HG02981 (cell line): ENCODE data around the gene CTIF.

Source experiments
- ATAC-seq: cut with Tn5 transposase; IDR thresholded peaks from one replicate; pipeline ENCODE4 v1.9.1; 2021; ENCODE audit warnings: mild to moderate bottlenecking, moderate library complexity; ENCODE audit not compliant: unreplicated experiment

Gene CTIF

DNA sequence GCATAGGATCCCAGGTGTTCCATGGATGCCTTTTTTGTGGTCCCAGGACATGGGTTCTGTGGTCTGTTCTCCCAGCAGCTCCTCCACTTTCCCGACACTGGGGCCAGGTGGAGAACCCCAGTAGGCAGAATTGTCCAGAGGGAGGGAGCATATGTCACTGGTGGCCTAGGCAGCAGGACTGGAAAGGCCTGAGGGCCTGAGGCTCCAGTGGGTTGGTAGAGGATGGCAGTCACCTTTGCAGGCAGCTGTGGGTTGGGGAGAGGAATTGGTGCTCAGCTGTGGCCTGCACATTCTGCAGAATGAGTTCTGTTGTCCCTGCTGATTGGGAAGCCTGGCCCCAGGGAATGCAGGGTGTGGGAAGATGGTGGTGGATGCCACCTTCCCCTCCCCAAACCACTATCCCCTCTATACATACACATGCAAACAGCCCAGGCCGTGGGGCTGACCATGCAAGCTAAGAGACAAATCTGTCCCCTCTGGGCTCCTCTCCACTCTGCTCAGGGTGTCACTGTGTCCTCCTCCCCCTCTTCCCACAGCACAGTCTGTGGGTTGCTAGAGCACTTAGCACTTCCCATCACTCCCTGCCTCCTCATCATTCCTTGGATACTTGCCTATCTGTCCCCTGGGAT lies 11.4 kb downstream of the CTIF start:
- ATAC-seq, result no peak

DNA sequence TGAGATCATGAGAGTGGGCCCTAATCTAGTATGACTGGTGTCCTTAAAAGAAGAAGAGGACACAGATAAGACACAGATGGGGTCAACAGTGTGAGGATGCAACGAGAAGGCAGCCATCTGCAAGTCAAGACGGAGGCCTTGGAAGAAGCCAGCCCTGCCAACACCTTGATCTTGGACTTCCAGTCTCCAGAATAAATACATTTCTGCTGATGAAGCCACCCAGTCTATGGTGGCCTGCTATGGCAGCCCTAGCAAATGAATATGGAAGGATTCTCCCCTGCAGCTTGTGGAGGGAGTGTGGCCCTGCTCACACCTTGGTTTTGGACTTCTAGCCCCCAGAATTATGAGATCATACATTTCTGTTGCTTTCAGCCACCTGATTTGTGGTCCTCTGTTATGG lies 12.3 kb downstream of the CTIF start:
- ATAC-seq, result no peak

- ATAC-seq, result no peak
Observed at GRCh38 chr18:48552130-48552529, 13.3 kb downstream of the CTIF start.

DNA sequence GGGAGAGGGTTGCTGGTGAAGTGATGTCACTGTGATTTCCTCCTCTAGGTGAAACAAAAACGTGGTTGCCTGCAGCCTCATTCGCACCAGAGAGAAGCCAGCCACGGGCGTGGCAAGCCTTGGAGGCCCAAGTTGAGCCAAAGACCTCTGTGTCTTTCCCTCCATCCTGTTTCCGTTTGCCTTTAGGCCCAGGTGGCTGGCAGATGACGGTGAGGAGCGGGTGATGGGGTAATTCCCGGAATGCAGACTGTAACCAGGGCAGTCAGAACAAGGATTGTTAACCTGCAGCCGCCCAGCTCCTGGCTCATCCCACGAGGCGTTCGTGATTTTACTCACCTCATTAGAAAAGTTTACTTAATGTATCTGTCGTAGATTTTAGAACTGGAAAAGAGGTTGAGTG lies 14.4 kb downstream of the CTIF start:
- ATAC-seq, result no peak

- ATAC-seq, result no peak
Observed at GRCh38 chr18:48554610-48555400, 16.0 kb downstream of the CTIF start.

DNA sequence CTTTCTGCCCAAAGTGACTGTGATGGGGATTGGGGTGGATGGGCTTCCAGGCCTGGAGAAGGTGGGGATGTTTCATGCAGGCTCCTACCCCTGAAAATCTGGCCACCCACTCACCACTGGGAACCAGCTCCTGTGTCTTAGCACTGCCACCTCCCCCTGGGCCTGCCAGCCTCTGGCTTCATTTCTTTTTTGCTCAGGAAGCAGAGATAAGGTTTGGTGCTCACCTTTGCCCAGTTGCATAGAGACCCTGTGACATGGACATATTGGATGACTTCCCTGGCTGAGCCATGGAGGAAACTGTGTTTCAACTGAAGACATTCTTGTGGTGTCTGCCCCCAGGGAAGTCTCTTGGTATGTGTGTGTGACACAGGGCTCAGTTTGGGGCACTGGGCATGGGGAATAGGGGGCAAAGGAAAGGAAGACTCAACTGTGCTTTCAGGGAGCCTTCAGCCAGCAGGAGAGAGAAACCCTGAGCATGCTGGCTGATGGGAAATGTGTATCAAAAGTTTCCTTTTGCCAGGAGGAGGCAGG lies 16.7 kb downstream of the CTIF start:
- ATAC-seq, result no peak

GRCh38 chr18:48557640-48558174 lies 18.9 kb downstream of the CTIF start:
- ATAC-seq, result no peak

- no peak for ATAC-seq
Observed at GRCh38 chr18:48558248-48558647, 19.4 kb downstream of the CTIF start.

- ATAC-seq, result no peak
Observed at GRCh38 chr18:48560491-48560890, 21.7 kb downstream of the CTIF start.

DNA sequence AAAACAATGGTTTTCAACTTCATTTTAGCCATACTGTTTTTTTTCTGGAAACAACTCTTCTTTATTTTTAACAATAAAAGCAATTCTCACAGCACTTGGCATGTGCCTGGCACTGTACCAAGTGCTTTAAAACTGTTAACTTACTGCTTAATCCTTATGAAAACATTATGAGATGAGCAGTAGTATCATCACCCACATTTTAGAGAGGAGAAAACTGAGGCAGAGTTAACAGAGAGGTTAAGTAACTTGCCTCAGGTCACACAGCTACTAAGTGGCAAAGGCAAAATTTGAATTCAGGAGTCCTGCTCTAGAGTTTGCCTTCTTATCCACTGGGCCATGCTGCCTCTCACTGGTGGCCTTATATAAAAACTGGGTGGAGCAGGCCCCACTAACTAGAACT lies 23.2 kb downstream of the CTIF start:
- no peak for ATAC-seq

DNA sequence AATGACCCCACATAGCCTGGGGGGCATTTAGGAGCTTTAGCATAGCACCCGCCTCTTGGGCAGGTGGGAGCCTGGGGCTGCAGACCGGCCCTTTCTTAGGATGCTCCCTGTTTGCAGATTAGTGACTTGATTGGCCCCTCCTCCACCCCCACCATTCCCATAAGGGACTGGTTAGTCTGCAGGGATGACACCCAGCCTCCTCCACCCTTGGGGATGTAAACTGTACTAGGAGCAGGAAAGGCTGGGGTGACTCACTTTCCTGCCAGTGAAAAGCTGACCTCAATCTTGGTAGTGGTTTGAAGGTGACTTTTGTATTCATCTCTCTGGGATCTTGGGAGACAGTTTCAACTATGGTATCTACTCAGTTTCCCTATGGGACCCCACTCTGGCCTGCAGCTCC lies 24.2 kb downstream of the CTIF start:
- no peak for ATAC-seq

DNA sequence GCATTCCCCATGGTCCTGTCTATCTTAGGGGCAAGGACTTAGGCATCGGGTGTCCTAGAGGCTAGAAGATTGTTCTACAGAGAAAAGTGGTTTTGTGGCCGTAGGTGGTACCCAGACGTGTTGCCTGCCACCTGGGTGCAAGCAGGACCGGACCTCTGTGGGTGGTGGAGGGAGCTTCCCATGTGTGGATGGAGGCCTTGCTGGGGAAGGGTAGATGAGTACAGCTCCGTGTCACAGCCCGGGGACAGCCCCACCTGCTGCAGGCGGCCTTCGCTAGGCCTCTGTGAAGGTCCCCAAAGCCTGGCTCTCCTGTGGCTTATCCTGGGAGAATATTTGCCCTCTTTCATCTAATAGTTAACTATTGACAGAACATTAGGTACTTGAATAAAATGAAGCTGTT lies 25.3 kb downstream of the CTIF start:
- ATAC-seq, result no peak

DNA sequence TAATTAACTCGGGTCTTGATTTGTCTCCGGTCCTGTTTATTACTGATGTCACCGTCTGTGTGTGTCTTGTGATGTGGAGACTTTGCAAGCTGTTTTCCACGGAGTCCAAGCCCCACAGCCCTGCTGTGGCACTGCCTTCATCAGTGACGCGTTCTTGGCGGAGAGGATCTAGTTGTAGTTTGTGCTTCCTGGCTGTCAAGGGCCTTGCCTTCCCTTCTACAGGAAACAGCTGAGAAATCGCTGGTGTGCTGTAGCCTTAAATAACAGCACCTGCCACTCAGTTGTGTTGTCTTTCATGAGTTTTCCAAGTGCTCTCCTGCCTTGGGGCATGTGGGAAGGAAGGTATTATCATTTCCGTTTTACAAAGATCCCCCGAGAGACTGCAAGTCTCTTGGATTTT lies 26.3 kb downstream of the CTIF start:
- no peak for ATAC-seq

DNA sequence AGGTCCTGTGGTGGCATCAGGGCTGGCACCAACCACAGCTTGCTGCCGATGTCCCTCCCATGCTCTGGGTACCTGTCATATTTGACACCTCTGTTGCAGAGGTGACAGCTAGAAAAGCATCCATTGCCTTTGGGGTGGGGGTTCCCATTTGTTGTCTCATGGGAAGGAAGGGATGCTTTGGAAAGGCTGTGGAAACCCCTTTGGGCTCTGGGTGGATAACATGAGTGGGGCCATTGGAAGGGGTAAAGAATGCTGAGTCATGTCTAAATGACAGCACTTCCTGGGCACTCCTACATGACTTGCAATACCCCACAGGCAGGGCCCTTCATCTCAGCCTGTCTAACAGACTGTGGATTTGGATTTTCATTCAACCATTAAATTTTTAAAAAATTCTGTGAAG lies 27.8 kb downstream of the CTIF start:
- ATAC-seq, result no peak

DNA sequence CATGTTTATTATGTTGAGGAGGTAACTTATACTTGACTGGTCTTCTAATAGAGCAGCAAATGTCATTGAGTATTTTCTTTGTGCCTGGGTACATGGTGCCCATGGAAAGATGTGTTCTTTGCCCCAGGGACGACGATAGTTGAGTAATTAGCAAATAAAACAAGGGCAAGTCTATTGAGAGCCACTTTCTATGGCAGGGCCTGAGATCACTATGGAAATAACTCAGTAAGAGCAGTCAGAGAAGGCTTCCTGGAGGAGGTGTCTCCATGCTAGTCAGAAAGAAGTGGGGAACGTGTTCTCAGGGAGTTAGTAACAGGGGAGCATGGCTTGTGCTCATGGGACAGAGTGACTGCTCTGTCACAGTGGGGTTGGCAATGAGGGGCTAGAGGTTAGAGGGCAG lies 28.6 kb downstream of the CTIF start:
- no peak for ATAC-seq

DNA sequence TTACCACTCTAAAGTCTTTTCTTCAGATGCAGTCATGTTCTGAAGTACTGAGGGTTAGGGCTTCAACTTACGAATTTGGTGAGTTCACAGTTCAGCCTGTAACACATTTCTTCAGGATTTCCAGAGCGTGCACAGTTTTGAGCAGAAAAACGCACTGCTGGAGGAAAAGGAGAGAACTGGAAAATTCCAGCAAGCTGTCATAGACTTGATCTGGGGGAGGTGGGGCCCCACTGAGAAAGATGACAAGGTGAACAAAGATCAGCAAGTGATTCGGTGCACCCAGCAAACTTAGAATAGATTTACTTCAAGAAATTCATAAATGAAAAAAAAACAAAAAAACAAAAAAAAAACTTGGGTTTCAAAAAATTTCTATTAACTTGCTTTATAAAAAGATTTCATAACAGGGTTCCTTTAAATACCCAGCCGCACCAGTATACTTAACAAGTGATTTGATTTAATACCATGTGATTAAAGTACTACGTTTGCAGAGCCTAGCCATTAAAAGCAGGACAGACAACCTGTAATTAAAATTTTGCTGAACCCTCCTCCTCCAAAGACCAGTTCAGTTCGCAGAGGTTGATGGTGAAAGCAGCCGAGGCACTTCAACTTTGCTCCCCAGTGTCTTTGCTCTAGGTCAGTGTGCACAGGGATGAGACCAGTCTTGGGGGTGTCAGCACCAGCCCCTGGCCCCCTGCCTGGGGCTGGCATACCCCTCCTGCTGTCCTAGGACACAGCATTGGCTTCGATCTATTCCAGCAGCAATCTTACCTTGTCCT lies 30.5 kb downstream of the CTIF start:
- no peak for ATAC-seq

DNA sequence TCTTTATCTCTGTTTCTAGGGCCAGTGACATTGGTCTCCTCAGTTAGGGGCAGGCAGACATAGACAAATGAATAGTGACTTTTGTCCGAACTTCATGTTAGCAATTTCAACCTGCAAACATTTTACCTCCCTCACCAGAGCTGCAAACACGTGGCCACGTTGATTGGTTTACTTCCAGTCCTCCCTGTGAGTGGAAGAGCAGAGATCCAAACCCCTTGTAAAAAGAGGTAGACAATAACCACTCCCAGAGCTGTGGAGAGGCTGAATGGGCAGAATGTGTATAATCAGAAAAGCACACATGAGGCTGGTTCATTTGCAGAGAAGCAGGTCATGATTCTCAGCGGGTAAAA lies 31.1 kb downstream of the CTIF start:
- ATAC-seq, result no peak

DNA sequence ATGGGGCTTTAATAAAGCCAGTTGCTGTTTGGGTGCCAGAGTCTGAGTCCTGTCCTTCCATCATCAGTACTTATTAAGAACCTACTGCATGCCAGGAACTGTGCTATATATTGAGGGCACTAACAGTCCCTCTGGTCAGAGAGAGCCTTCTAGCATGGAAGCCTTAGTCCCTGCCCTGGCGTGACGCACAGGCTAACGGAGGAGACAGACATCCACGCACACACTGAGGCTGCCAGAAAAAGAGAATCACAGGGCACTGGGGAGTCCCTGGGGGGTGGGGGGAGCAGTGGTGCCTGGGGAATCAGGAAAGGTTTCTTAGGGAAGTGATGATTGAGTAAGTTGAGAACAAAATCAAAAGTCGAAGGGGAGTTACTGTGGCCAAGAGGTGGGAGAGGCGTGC lies 31.5 kb downstream of the CTIF start:
- no peak for ATAC-seq

DNA sequence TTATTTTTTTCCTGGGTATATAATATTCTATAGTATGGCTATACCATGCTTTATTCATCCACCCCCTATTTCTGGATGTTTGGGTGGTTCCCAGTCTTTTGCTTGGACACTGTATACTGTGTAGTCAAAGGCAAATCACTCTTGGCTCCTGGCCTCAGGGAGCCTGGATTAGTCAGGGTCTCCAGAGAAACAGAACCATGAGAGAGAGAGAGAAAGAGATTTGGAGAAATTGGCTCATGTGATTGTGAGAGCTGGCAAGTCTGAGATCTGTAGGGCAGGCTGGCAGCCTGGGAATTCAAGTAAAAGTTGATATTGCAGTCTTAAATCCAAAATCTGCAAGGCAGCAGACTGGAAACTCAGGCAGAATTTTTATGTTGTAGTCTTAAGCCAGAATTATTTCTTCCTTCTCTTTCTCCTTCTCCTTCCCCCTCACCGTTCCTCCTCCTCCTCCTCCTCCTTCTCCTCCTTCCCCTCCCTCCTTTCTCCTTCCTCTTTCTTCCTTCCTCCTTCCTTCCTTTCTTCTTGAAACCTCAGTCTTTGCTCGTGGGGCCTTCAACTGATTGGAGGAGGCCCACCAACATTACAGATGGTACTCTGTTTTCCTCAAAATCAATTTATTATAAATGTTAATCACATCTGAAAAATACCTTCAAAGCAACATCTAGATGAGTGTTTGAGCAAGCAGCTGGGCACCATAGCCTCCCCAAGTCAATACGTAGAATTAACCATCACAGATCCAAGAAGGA lies 33.0 kb downstream of the CTIF start:
- no peak for ATAC-seq

DNA sequence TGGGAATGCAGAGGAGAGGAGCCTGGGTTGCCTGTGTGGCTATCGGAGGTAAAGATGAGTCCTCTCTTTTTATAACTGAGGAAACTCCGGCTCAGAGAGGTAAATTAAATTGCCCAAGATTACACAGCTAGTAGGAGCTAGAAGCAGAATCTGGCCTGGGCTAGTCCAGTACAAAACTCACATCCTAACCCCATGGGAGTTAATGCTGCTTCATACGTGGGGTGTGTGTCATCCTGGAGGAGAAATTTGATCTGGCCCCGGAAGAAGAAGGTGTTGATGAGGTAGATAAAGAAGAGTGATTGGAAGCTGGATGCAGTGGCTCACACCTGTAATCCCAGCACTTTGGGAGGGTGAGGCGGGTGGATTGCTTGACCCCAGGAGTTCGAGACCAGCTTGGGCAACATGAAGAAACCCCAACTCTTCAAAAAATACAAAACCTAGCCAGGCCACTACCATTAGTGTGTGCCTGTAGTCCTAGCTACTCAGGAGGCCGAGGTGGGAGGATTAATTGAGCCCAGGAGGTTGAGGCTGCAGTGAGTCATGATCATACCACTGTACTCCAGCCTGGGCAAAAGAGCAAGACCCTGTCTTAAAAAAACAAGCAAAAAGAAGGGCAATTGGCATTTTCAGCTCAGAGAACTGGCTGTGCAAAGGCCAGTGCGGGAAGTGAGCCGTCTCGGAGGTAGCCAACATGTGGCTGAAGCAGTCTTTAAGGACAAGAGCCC lies 33.7 kb downstream of the CTIF start:
- ATAC-seq, result no peak
